DOHH2 (cell line): Measurements from ENCODE around the gene EPHA5.

Source experiments
- H3F3A ChIP-seq: fragments of 200-600 bp; sonication (generic), shearing (Covaris generic); 2 replicates; pipeline ENCODE4 v1.6.0; 2016; ENCODE audit warnings: antibody characterized with exemption, mild to moderate bottlenecking; ENCODE audit not compliant: control insufficient read depth, insufficient read depth
- H3K27ac ChIP-seq: fragments of 200-600 bp; sonication (generic); 2 replicates; pipeline ENCODE4 v1.5.1; 2014; ENCODE audit warnings: low read depth, mild to moderate bottlenecking, low read length, moderate library complexity
- H3K27me3 ChIP-seq: fragments of 200-600 bp; sonication (generic); 2 replicates; pipeline ENCODE4 v1.6.1; 2014; ENCODE audit warnings: mild to moderate bottlenecking, low read length, mixed read lengths; ENCODE audit not compliant: control insufficient read depth
- H3K36me3 ChIP-seq: fragments of 200-600 bp; sonication (generic); 2 replicates; pipeline ENCODE4 v1.6.1; 2014; ENCODE audit warnings: mild to moderate bottlenecking, low read length, moderate library complexity, mixed read lengths; ENCODE audit not compliant: control insufficient read depth
- H3K4me1 ChIP-seq: fragments of 200-600 bp; sonication (generic); 2 replicates; pipeline ENCODE4 v1.6.1; 2014; ENCODE audit warnings: mild to moderate bottlenecking, low read length, mixed read lengths; ENCODE audit not compliant: control insufficient read depth
- H3K4me2 ChIP-seq: fragments of 200-600 bp; sonication (generic); 2 replicates; pipeline ENCODE4 v1.6.0; 2014; ENCODE audit warnings: mild to moderate bottlenecking, low read length, moderate library complexity
- H3K4me3 ChIP-seq: fragments of 200-600 bp; sonication (generic); 2 replicates; pipeline ENCODE4 v1.5.1; 2014; ENCODE audit warnings: mild to moderate bottlenecking, low read length, mixed read lengths
- H3K79me2 ChIP-seq: fragments of 200-600 bp; sonication (generic); 2 replicates; pipeline ENCODE4 v1.6.1; 2014; ENCODE audit warnings: mild to moderate bottlenecking, low read length, mixed read lengths; ENCODE audit not compliant: control insufficient read depth
- H3K9me2 ChIP-seq: fragments of 200-600 bp; sonication (generic); replicated peaks from 2 replicates; pipeline ENCODE4 v1.6.1; 2014; ENCODE audit warnings: mild to moderate bottlenecking, low read length, mixed read lengths; ENCODE audit not compliant: control insufficient read depth
- H3K9me3 ChIP-seq: fragments of 200-600 bp; sonication (generic); 2 replicates; pipeline ENCODE4 v1.6.1; 2014; ENCODE audit warnings: antibody characterized with exemption, low read length, mixed read lengths; ENCODE audit not compliant: control insufficient read depth, insufficient read depth
- H4K20me1 ChIP-seq: fragments of 200-600 bp; sonication (generic); 2 replicates; pipeline ENCODE4 v1.6.0; 2014; ENCODE audit warnings: low read depth, mild to moderate bottlenecking, antibody characterized with exemption, low read length, moderate library complexity; ENCODE audit not compliant: control insufficient read depth, insufficient read depth
- CTCF ChIP-seq: fragments of 200-600 bp; sonication (generic); IDR thresholded peaks from one replicate; pipeline ENCODE4 v1.5.1; 2014; ENCODE audit warnings: antibody characterized with exemption, mild to moderate bottlenecking, low read depth, low read length; ENCODE audit not compliant: poor library complexity, severe bottlenecking
- EZH2phosphoT487 ChIP-seq: fragments of 200-600 bp; sonication (generic); IDR thresholded peaks from 2 replicates; pipeline ENCODE4 v1.6.1; 2017; ENCODE audit warnings: borderline replicate concordance, mild to moderate bottlenecking, antibody characterized with exemption, low read length, moderate library complexity, mixed read lengths

The EPHA5 gene

GRCh38 chr4:65669111-65670019 is 924 bp downstream of the EPHA5 start:
- no peak for TF ChIP-seq EZH2phosphoT487
- no peak for TF ChIP-seq CTCF
- H3K79me2 ChIP-seq = no peaks in the 10 kb centered on the region
- H3K9me2 ChIP-seq = no peaks in the 10 kb centered on the region
- H3K4me3 ChIP-seq = no peak overlapping the region
- H3F3A ChIP-seq = no peaks in the 10 kb centered on the region
- H4K20me1 ChIP-seq = no peaks in the 10 kb centered on the region
- no peaks in the 10 kb centered on the region for H3K27me3 ChIP-seq
- H3K27ac ChIP-seq = no peak overlapping the region
- H3K4me2 ChIP-seq = no peak overlapping the region
- no peaks in the 10 kb centered on the region for H3K4me1 ChIP-seq
- no peaks in the 10 kb centered on the region for H3K36me3 ChIP-seq
- no peaks in the 10 kb centered on the region; the same call in 1 of the 2 replicates for H3K9me3 ChIP-seq

GRCh38 chr4:65668201-65669089 is 1.8 kb downstream of the EPHA5 start:
- H4K20me1 ChIP-seq = no peaks in the 10 kb centered on the region
- no peaks in the 10 kb centered on the region for H3K27me3 ChIP-seq
- no peaks in the 10 kb centered on the region for H3K4me1 ChIP-seq
- no peaks in the 10 kb centered on the region for H3K36me3 ChIP-seq
- H3K79me2 ChIP-seq = no peaks in the 10 kb centered on the region
- H3K9me2 ChIP-seq = no peaks in the 10 kb centered on the region
- no peaks in the 10 kb centered on the region; the same call in 1 of the 2 replicates for H3K9me3 ChIP-seq
- H3K4me3 ChIP-seq = no peak overlapping the region
- no peaks in the 10 kb centered on the region for H3F3A ChIP-seq
- TF ChIP-seq EZH2phosphoT487 = no peak
- no peak for TF ChIP-seq CTCF
- no peak overlapping the region for H3K4me2 ChIP-seq
- H3K27ac ChIP-seq = no peak overlapping the region

- Histone ChIP-seq H3K79me2 (no peaks in the 10 kb centered on the region), H3K4me1 (no peaks in the 10 kb centered on the region), H3K4me3 (no peak overlapping the region), H3F3A (no peaks in the 10 kb centered on the region), H4K20me1 (no peaks in the 10 kb centered on the region), H3K9me2 (no peaks in the 10 kb centered on the region), H3K4me2 (no peak overlapping the region), H3K27ac (no peak overlapping the region), H3K9me3 (no peaks in the 10 kb centered on the region; the same call in 1 of the 2 replicates), H3K36me3 (no peaks in the 10 kb centered on the region), H3K27me3 (no peaks in the 10 kb centered on the region)
- TF ChIP-seq CTCF (no peak), EZH2phosphoT487 (no peak)
These were observed 2.7 kb downstream of the EPHA5 start for GRCh38 chr4:65667506-65668041.
